SK-N-SH treated with all-trans-retinoic acid at 6 μM for 48 hours (cell line): Measurements from ENCODE around the gene GNAZ.

Experiments
- ATAC-seq: fragments of 200-7000 bp; cut with Tn5 transposase; 3 replicates; pipeline ENCODE4 v1.9.1; 2020; ENCODE audit warnings: mild to moderate bottlenecking, moderate library complexity
- ARNTL ChIP-seq: fragments of 450-650 bp; formaldehyde crosslinking; IDR thresholded peaks from 2 replicates; pipeline ENCODE4 v1.5.0; 2020; ENCODE audit warnings: low read depth, mild to moderate bottlenecking, moderate library complexity, borderline replicate concordance
- ESRRG ChIP-seq: fragments of 250-450 bp; sonication (Bioruptor Pico); IDR thresholded peaks from 2 replicates; pipeline ENCODE4 v1.6.1; 2021; ENCODE audit warnings: mild to moderate bottlenecking
- RARB ChIP-seq: fragments of 250-450 bp; sonication (Bioruptor Pico); IDR thresholded peaks from 2 replicates; pipeline ENCODE4 v1.8.0; 2021; ENCODE audit warnings: mild to moderate bottlenecking, moderate library complexity
- ZC3H10 ChIP-seq: fragments of 250-450 bp; sonication (Bioruptor Pico); IDR thresholded peaks from 2 replicates; pipeline ENCODE4 v1.5.1; 2021; ENCODE audit warnings: mild to moderate bottlenecking, moderate library complexity
- ZFP3 ChIP-seq: fragments of 250-450 bp; sonication (Bioruptor Pico); IDR thresholded peaks from 2 replicates; pipeline ENCODE4 v1.5.0; 2020; ENCODE audit warnings: mild to moderate bottlenecking, moderate library complexity
- ZNF565 ChIP-seq: fragments of 450-650 bp; formaldehyde crosslinking; conservative IDR thresholded peaks from 2 replicates; pipeline ENCODE4 v1.5.0; 2020; ENCODE audit warnings: low read depth, mild to moderate bottlenecking, moderate library complexity
- ZNF8 ChIP-seq: fragments of 450-650 bp; formaldehyde crosslinking; IDR thresholded peaks from 2 replicates; pipeline ENCODE4 v1.5.0; 2020; ENCODE audit warnings: mild to moderate bottlenecking, moderate library complexity
- TF ChIP-seq, protein P1 (sequence below): fragments of 250-450 bp; sonication (Bioruptor Pico); IDR thresholded peaks from 2 replicates; pipeline ENCODE4 v1.5.1; 2020; ENCODE audit warnings: low read depth, mild to moderate bottlenecking, moderate library complexity
- TF ChIP-seq, protein P2 (sequence below): fragments of 250-450 bp; sonication (Bioruptor Pico); IDR thresholded peaks from 2 replicates; pipeline ENCODE4 v1.5.0; 2020; ENCODE audit warnings: mild to moderate bottlenecking, moderate library complexity
- TF ChIP-seq, protein P3 (sequence below): fragments of 250-450 bp; sonication (Bioruptor Pico); IDR thresholded peaks from 2 replicates; pipeline ENCODE4 v1.5.1; 2021; ENCODE audit warnings: mild to moderate bottlenecking, moderate library complexity
- TF ChIP-seq, protein P4 (sequence below): fragments of 250-450 bp; sonication (Bioruptor Pico); IDR thresholded peaks from 2 replicates; pipeline ENCODE4 v1.8.0; 2020; ENCODE audit warnings: mild to moderate bottlenecking, moderate library complexity, borderline replicate concordance
- TF ChIP-seq, protein P5 (sequence below): fragments of 250-450 bp; sonication (Bioruptor Pico); IDR thresholded peaks from 2 replicates; pipeline ENCODE4 v1.8.0; 2021; ENCODE audit warnings: low read depth, mild to moderate bottlenecking, moderate library complexity, borderline replicate concordance

GNAZ gene

DNA sequence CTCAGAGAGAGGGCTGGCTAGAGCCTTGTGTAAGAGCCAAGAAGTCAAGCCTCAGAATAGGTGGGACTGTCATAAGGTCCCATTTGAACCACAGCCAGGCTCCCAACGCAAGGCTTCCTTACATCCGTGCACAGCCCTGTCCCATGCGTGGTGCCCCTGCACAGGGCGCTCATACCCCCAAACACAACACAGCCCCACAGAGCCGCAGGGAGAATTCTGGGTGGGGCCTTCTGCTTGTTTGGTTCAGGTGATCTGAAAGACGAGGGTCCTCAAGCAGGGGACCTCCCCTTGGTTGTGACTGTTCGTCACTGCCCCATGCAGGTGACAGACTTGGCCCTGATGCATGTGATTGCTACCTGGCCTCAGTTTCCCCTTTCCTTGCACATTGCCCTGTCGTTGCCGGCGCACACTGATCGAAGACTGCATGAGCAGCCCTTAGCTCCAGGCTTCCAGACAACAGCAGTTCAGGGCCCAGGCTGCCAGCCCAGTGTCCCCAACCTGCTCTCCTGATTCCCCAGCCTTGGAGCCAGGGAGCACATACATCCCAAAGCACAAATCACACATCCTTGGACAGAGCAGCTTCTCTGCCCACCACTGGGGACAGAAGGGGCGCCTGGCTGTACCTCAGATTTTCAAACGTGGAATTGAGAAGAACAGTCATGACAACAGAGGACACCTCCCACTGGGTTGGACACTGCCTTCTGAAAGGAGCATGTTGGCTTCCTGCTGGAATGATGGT is 22.1 kb downstream of the GNAZ start:
- TF ChIP-seq RARB (CRISPR knock-in tag) = no peak
- TF ChIP-seq, protein P1, sequence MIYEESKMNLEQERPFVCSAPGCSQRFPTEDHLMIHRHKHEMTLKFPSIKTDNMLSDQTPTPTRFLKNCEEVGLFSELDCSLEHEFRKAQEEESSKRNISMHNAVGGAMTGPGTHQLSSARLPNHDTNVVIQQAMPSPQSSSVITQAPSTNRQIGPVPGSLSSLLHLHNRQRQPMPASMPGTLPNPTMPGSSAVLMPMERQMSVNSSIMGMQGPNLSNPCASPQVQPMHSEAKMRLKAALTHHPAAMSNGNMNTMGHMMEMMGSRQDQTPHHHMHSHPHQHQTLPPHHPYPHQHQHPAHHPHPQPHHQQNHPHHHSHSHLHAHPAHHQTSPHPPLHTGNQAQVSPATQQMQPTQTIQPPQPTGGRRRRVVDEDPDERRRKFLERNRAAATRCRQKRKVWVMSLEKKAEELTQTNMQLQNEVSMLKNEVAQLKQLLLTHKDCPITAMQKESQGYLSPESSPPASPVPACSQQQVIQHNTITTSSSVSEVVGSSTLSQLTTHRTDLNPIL (CRISPR knock-in tag) = no peak
- TF ChIP-seq ARNTL (CRISPR knock-in tag) = no peak
- TF ChIP-seq, protein P2, sequence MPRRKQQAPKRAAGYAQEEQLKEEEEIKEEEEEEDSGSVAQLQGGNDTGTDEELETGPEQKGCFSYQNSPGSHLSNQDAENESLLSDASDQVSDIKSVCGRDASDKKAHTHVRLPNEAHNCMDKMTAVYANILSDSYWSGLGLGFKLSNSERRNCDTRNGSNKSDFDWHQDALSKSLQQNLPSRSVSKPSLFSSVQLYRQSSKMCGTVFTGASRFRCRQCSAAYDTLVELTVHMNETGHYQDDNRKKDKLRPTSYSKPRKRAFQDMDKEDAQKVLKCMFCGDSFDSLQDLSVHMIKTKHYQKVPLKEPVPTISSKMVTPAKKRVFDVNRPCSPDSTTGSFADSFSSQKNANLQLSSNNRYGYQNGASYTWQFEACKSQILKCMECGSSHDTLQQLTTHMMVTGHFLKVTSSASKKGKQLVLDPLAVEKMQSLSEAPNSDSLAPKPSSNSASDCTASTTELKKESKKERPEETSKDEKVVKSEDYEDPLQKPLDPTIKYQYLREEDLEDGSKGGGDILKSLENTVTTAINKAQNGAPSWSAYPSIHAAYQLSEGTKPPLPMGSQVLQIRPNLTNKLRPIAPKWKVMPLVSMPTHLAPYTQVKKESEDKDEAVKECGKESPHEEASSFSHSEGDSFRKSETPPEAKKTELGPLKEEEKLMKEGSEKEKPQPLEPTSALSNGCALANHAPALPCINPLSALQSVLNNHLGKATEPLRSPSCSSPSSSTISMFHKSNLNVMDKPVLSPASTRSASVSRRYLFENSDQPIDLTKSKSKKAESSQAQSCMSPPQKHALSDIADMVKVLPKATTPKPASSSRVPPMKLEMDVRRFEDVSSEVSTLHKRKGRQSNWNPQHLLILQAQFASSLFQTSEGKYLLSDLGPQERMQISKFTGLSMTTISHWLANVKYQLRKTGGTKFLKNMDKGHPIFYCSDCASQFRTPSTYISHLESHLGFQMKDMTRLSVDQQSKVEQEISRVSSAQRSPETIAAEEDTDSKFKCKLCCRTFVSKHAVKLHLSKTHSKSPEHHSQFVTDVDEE (CRISPR knock-in tag) = no peak
- no peak for TF ChIP-seq ESRRG
- TF ChIP-seq, protein P3, sequence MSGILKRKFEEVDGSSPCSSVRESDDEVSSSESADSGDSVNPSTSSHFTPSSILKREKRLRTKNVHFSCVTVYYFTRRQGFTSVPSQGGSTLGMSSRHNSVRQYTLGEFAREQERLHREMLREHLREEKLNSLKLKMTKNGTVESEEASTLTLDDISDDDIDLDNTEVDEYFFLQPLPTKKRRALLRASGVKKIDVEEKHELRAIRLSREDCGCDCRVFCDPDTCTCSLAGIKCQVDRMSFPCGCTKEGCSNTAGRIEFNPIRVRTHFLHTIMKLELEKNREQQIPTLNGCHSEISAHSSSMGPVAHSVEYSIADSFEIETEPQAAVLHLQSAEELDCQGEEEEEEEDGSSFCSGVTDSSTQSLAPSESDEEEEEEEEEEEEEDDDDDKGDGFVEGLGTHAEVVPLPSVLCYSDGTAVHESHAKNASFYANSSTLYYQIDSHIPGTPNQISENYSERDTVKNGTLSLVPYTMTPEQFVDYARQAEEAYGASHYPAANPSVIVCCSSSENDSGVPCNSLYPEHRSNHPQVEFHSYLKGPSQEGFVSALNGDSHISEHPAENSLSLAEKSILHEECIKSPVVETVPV = no peak
- TF ChIP-seq, protein P4, sequence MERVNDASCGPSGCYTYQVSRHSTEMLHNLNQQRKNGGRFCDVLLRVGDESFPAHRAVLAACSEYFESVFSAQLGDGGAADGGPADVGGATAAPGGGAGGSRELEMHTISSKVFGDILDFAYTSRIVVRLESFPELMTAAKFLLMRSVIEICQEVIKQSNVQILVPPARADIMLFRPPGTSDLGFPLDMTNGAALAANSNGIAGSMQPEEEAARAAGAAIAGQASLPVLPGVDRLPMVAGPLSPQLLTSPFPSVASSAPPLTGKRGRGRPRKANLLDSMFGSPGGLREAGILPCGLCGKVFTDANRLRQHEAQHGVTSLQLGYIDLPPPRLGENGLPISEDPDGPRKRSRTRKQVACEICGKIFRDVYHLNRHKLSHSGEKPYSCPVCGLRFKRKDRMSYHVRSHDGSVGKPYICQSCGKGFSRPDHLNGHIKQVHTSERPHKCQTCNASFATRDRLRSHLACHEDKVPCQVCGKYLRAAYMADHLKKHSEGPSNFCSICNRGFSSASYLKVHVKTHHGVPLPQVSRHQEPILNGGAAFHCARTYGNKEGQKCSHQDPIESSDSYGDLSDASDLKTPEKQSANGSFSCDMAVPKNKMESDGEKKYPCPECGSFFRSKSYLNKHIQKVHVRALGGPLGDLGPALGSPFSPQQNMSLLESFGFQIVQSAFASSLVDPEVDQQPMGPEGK = no peak
- TF ChIP-seq, protein P5, sequence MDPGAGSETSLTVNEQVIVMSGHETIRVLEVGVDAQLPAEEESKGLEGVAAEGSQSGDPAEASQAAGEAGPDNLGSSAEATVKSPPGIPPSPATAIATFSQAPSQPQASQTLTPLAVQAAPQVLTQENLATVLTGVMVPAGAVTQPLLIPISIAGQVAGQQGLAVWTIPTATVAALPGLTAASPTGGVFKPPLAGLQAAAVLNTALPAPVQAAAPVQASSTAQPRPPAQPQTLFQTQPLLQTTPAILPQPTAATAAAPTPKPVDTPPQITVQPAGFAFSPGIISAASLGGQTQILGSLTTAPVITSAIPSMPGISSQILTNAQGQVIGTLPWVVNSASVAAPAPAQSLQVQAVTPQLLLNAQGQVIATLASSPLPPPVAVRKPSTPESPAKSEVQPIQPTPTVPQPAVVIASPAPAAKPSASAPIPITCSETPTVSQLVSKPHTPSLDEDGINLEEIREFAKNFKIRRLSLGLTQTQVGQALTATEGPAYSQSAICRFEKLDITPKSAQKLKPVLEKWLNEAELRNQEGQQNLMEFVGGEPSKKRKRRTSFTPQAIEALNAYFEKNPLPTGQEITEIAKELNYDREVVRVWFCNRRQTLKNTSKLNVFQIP = no peak
- no peak for ATAC-seq

DNA sequence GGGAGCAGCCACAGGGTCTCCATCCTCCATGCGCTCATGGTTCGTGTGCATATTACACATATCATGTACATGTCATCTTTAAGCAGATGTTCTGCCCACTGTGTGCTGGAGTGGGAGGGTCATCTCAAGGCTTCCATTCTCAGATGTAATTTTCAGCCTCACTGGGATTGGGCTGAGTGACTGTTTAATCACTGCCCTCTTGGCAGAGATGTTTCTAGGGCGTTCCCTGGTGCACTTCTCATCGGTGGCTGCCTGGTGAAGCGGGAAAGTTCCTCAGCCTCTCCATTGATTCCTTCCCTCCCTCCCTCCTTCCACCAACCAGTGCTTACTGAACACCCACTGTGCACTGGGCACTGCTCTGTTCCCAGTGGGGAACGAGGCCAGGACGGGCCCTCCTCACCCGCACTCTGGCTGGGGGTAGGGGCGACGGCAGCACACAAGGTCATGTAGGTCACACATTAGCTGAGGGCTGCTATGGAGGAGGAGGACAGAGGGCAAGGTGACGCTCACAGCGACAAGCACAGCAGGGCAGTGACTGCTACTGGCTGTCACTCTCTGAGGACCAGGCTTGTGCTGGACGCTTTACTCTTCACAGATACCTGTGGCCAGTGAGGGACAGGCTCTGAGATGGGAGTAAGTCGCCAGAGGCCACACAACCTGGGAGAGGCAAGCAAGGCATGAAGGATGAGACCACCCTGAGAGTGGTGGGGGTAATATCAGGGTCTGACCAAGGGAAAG is 22.9 kb downstream of the GNAZ start:
- TF ChIP-seq, protein P2 (CRISPR knock-in tag) = no peak
- TF ChIP-seq, protein P5 = no peak
- TF ChIP-seq ZNF8 (CRISPR knock-in tag) (no peak), ZNF565 (CRISPR knock-in tag) (no peak), ZC3H10 (no peak), ZFP3 (CRISPR knock-in tag) (no peak)
- TF ChIP-seq, protein P3 = no peak
- TF ChIP-seq, protein P1 (CRISPR knock-in tag) = no peak
- no peak for ATAC-seq
